AG04450 (cell line): ENCODE results near the gene HYOU1. TPM values are rescaled to one million over a fixed set of nuclear protein-coding genes. Genes with fewer than 3 reads are reported as not detected.

Source experiments
- CTCF ChIA-PET: fragments of 300-600, 350-600 bp; formaldehyde crosslinking; extraction: SDS; loops from one replicate; lab custom pipeline; 2022; ENCODE audit warnings: antibody characterized with exemption, inconsistent platforms; lab: Charles Lee
- POLR2A ChIA-PET: fragments of 350-600 bp; formaldehyde crosslinking; extraction: SDS; loops from one replicate; lab custom pipeline; 2021; ENCODE audit warnings: antibody characterized with exemption, inconsistent platforms; lab: Yijun Ruan, JAX
- DNase-seq: peaks from one replicate; pipeline ENCODE4 v3.0.0-alpha.2; 2011; ENCODE audit warnings: low read depth, low spot score
- H3K27ac ChIP-seq: one replicate; pipeline ENCODE4 v1.5.1; 2012; ENCODE audit warnings: low read depth, low read length, control low read depth
- H3K27me3 ChIP-seq: one replicate; pipeline ENCODE4 v1.6.0; 2012; ENCODE audit warnings: low read length; ENCODE audit not compliant: control insufficient read depth, insufficient read depth
- H3K4me3 ChIP-seq: 2 replicates; pipeline ENCODE4 v1.5.1; 2011; ENCODE audit warnings: mild to moderate bottlenecking, low read depth, low read length, control low read depth
- H3K9me3 ChIP-seq: 2 replicates; pipeline ENCODE4 v1.5.1; 2012; ENCODE audit warnings: low read length; ENCODE audit not compliant: control insufficient read depth, insufficient read depth
- CTCF ChIP-seq: IDR thresholded peaks from 2 replicates; pipeline ENCODE4 v1.5.1; 2011; ENCODE audit warnings: low read depth, low read length, control low read depth, inconsistent platforms
- polyA plus RNA-seq: library from polyadenylated mRNA; depleted of rRNA; stranded (reverse); fragments of >200 nt; gene quantifications from 2 replicates; pipeline ENCODE4 v1.2.3, GENCODE V29; 2011

Gene HYOU1
- polyA plus RNA-seq, 1 experiment = 123 TPM

- ChIA-PET POLR2A (interaction anchor here (0.6 to 1.8 kb wide), 8 partner anchors 7 to 237 kb away, joined by 4 to 21 read pairs (median 6); partner anchors contain the start of genes HINFP, HMBS, HYOU1 and MCAM), CTCF (interaction anchor here (0.6 to 2.3 kb wide), 10 partner anchors 17 to 273 kb away, joined by 3 to 25 read pairs (median 4); partner anchors contain the start of genes C1QTNF5 and HINFP)
- DNase-seq = no peak
- peak; percentile 7; the same call in 1 of the 2 replicates for TF ChIP-seq CTCF
- Histone ChIP-seq H3K9me3 (no peaks in the 10 kb centered on the region), H3K27me3 (no peaks in the 10 kb centered on the region), H3K4me3 (peak overlapping the region; percentile 87), H3K27ac (peak overlapping the region; percentile 93)
These were observed 44.2 kb upstream of the HYOU1 start for GRCh38 chr11:119100994-119101758.

- Histone ChIP-seq H3K9me3 (no peaks in the 10 kb centered on the region), H3K27me3 (no peaks in the 10 kb centered on the region), H3K4me3 (peak overlapping the region; percentile 87), H3K27ac (peak overlapping the region; percentile 21)
- ChIA-PET CTCF (interaction anchor here (0.7 to 1.0 kb wide), 3 partner anchors 11 to 115 kb away, joined by 3 read pairs; no protein-coding TSS in a partner anchor), POLR2A (no interaction called here)
- no peak for DNase-seq
- peak; percentile 59 for TF ChIP-seq CTCF
These were observed 43.4 kb upstream of the HYOU1 start for GRCh38 chr11:119100246-119100970.

GRCh38 chr11:119099711-119100110, 42.7 kb upstream of the HYOU1 start:
- ChIA-PET CTCF (interaction anchor here (0.6 to 1.0 kb wide), 7 partner anchors 11 to 478 kb away, joined by 3 to 6 read pairs (median 3); no protein-coding TSS in a partner anchor), POLR2A (no interaction called here)
- Histone ChIP-seq H3K4me3 (no peak overlapping the region), H3K27me3 (no peaks in the 10 kb centered on the region), H3K9me3 (no peaks in the 10 kb centered on the region; the same call in 1 of the 2 replicates), H3K27ac (no peak overlapping the region)
- no peak for TF ChIP-seq CTCF
- no peak for DNase-seq

- DNase-seq = peak; percentile 100
- TF ChIP-seq CTCF = no peak
- ChIA-PET POLR2A (interaction anchor here (0.6 to 2.8 kb wide), 12 partner anchors 10 to 380 kb away, joined by 3 to 49 read pairs (median 5); partner anchors contain the start of genes C2CD2L, CBL, HINFP and HMBS), CTCF (interaction anchor here (0.6 to 1.9 kb wide), 12 partner anchors 10 to 243 kb away, joined by 3 to 16 read pairs (median 3); partner anchors contain the start of genes CBL and HMBS)
- peak overlapping the region; percentile 76 for H3K4me3 ChIP-seq
- H3K27ac ChIP-seq = peak overlapping the region; percentile 70
- H3K27me3 ChIP-seq = no peaks in the 10 kb centered on the region
- no peaks in the 10 kb centered on the region; the same call in 1 of the 2 replicates for H3K9me3 ChIP-seq
These were observed 38.3 kb upstream of the HYOU1 start for GRCh38 chr11:119095066-119095880.
